ENCODE results near the gene GCFC2. TPM values are rescaled to one million over a fixed set of nuclear protein-coding genes. Genes with fewer than 3 reads are reported as not detected.

Gene GCFC2
- total RNA-seq, 2 donors from 2014 or later = 18.6 to 28.7 TPM

- H3K36me3 ChIP-seq (ENCODE audit: control insufficient read depth, insufficient read depth, low read length) = no peaks in the 10 kb centered on the region
- TF ChIP-seq CTCF (conservative IDR thresholded peaks at IDR 0.05) = no peak
- DNase-seq = no peak
- Mint-ChIP-seq H3K27ac (no peak overlapping the region), H3K4me3 (no peak overlapping the region), H3K4me1 (peaks cover 21% of the 10 kb centered on the region), H3K36me3 (ENCODE audit: low read depth) (no peaks in the 10 kb centered on the region), H3K27me3 (ENCODE audit: insufficient read depth) (peaks cover 2% of the 10 kb centered on the region), H3K9me3 (no peaks in the 10 kb centered on the region)
- H3K27ac ChIP-seq (ENCODE audit: low read depth, low read length) = no peak overlapping the region
- H3K4me1 ChIP-seq (ENCODE audit: control insufficient read depth, insufficient read depth, low read length) = peaks cover 4% of the 10 kb centered on the region
- H3K9ac ChIP-seq (ENCODE audit: extremely low read depth, low read length, poor library complexity, severe bottlenecking) = no peak overlapping the region
- H3K27me3 ChIP-seq (ENCODE audit: control insufficient read depth, insufficient read depth, low read length, poor library complexity, severe bottlenecking) = peaks cover 6% of the 10 kb centered on the region
- WGBS, 2 experiments (ENCODE audit: insufficient coverage in 1 of 2, insufficient read length in 1 of 2) = 80 to 95% methylated on average over 1 to 3 of the region's 4 CpGs
- no peaks in the 10 kb centered on the region for H3K9me3 ChIP-seq (ENCODE audit: control insufficient read depth, low read length)
- H3K4me3 ChIP-seq (ENCODE audit: low read length) = no peak overlapping the region
Observed at GRCh38 chr2:75751360-75751759, 40.6 kb upstream of the GCFC2 start.

- Mint-ChIP-seq H3K27ac (no peak overlapping the region), H3K36me3 (ENCODE audit: low read depth) (no peaks in the 10 kb centered on the region), H3K4me1 (no peaks in the 10 kb centered on the region), H3K27me3 (ENCODE audit: insufficient read depth) (no peaks in the 10 kb centered on the region), H3K4me3 (no peak overlapping the region), H3K9me3 (peaks cover 1% of the 10 kb centered on the region)
- Histone ChIP-seq H3K36me3 (ENCODE audit: control insufficient read depth, insufficient read depth, low read length) (no peaks in the 10 kb centered on the region), H3K27ac (ENCODE audit: low read depth, low read length) (no peak overlapping the region), H3K4me3 (ENCODE audit: low read length) (no peak overlapping the region), H3K27me3 (ENCODE audit: control insufficient read depth, insufficient read depth, low read length, poor library complexity, severe bottlenecking) (no peaks in the 10 kb centered on the region), H3K9ac (ENCODE audit: extremely low read depth, low read length, poor library complexity, severe bottlenecking) (no peak overlapping the region), H3K4me1 (ENCODE audit: control insufficient read depth, insufficient read depth, low read length) (no peaks in the 10 kb centered on the region), H3K9me3 (ENCODE audit: control insufficient read depth, low read length) (no peaks in the 10 kb centered on the region)
- 88% methylated on average over 1 of the region's 1 CpG; no CpG with 5 or more reads in 1 of the 2 experiments for WGBS, 2 experiments (ENCODE audit: insufficient coverage in 1 of 2, insufficient read length in 1 of 2)
- no peak for DNase-seq
- TF ChIP-seq CTCF (conservative IDR thresholded peaks at IDR 0.05) = no peak
Observed at GRCh38 chr2:75737961-75738360, 27.2 kb upstream of the GCFC2 start.

DNA sequence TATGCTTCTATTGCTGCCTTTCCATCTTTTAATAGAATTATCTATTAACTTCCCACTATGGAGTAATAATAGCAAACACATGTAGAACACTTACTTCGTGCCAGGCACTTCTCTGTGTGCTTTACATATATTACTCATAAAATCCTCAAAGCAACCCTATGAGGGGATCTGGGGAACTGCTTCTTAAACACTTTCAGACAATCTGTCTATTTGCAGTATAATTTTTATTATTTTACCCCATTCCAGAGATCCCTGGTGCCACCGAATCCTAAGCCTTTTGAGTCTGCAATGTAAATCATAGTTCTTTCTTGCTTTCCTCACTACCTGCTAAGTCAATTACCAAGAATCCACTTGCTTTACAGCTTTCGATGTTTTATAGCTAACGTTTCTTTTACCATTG is 25.6 kb upstream of the GCFC2 start:
- no peaks in the 10 kb centered on the region for H3K4me1 Mint-ChIP-seq
- Histone ChIP-seq H3K9ac (ENCODE audit: extremely low read depth, low read length, poor library complexity, severe bottlenecking) (no peak overlapping the region), H3K4me1 (ENCODE audit: control insufficient read depth, insufficient read depth, low read length) (no peaks in the 10 kb centered on the region), H3K27me3 (ENCODE audit: control insufficient read depth, insufficient read depth, low read length, poor library complexity, severe bottlenecking) (no peaks in the 10 kb centered on the region), H3K36me3 (ENCODE audit: control insufficient read depth, insufficient read depth, low read length) (no peaks in the 10 kb centered on the region), H3K9me3 (ENCODE audit: control insufficient read depth, low read length) (no peaks in the 10 kb centered on the region), H3K4me3 (ENCODE audit: low read length) (no peak overlapping the region), H3K27ac (ENCODE audit: low read depth, low read length) (no peak overlapping the region)
- peaks cover 2% of the 10 kb centered on the region for H3K27me3 Mint-ChIP-seq (ENCODE audit: insufficient read depth)
- H3K9me3 Mint-ChIP-seq = no peaks in the 10 kb centered on the region
- TF ChIP-seq CTCF (conservative IDR thresholded peaks at IDR 0.05) = no peak
- no peak overlapping the region for H3K4me3 Mint-ChIP-seq
- no peaks in the 10 kb centered on the region for H3K36me3 Mint-ChIP-seq (ENCODE audit: low read depth)
- H3K27ac Mint-ChIP-seq = no peak overlapping the region
- no peak for DNase-seq
- 82 to 93% methylated on average over 3 to 4 of the region's 4 CpGs for WGBS, 2 experiments (ENCODE audit: insufficient coverage in 1 of 2, insufficient read length in 1 of 2)
